Osteoblast (primary cell): Measurements from ENCODE around the gene REC114. TPM values are rescaled to one million over a fixed set of nuclear protein-coding genes. Genes with fewer than 3 reads are reported as not detected.
"Not testable (repeated sequence)": the region's sequence is repeated elsewhere in the genome, so short reads cannot be mapped to it uniquely, and the experiment has no call there.

Experiments
- DNase-seq: peaks from one replicate; pipeline ENCODE4 v3.0.0; 2011; ENCODE audit warnings: low spot score, mixed read lengths; ENCODE audit not compliant: insufficient read length; ENCODE audit errors: missing footprints
- H2AFZ ChIP-seq: 2 replicates; pipeline ENCODE4 v1.6.0; 2011; ENCODE audit warnings: mild to moderate bottlenecking, low read length
- H3K27ac ChIP-seq: 2 replicates; pipeline ENCODE4 v1.5.1; 2011; ENCODE audit warnings: mild to moderate bottlenecking, low read depth, low read length, moderate library complexity
- H3K27me3 ChIP-seq: 2 replicates; pipeline ENCODE4 v1.6.0; 2012; ENCODE audit warnings: mild to moderate bottlenecking, control low read depth, inconsistent platforms, low read length, moderate library complexity; ENCODE audit not compliant: insufficient read depth
- H3K36me3 ChIP-seq: 2 replicates; pipeline ENCODE4 v1.5.1; 2011; ENCODE audit warnings: mild to moderate bottlenecking, low read length, control low read depth, moderate library complexity; ENCODE audit not compliant: insufficient read depth
- H3K4me1 ChIP-seq: 2 replicates; pipeline ENCODE4 v1.5.1; 2011; ENCODE audit warnings: mild to moderate bottlenecking, low read length, control low read depth, moderate library complexity; ENCODE audit not compliant: insufficient read depth
- H3K4me2 ChIP-seq: 2 replicates; pipeline ENCODE4 v1.6.0; 2011; ENCODE audit warnings: mild to moderate bottlenecking, low read length; ENCODE audit not compliant: insufficient read depth
- H3K4me3 ChIP-seq: fragments of 200-600 bp; sonication (generic); 3 replicates; pipeline ENCODE4 v1.5.1; 2012; ENCODE audit warnings: mild to moderate bottlenecking, low read length, inconsistent platforms; ENCODE audit not compliant: insufficient read depth
- H3K79me2 ChIP-seq: 2 replicates; pipeline ENCODE4 v1.6.0; 2012; ENCODE audit warnings: mild to moderate bottlenecking, low read length, control low read depth, inconsistent platforms; ENCODE audit not compliant: insufficient read depth
- H3K9me3 ChIP-seq: 2 replicates; pipeline ENCODE4 v1.5.1; 2011; ENCODE audit warnings: low read depth, low read length, control low read depth
- H4K20me1 ChIP-seq: 2 replicates; pipeline ENCODE4 v1.6.0; 2012; ENCODE audit warnings: mild to moderate bottlenecking, low read length, control low read depth; ENCODE audit not compliant: insufficient read depth
- CTCF ChIP-seq: IDR thresholded peaks from 2 replicates; pipeline ENCODE4 v1.5.1; 2011; ENCODE audit warnings: mild to moderate bottlenecking, low read depth, low read length, moderate library complexity; ENCODE audit errors: extremely low read depth
- total RNA-seq: library from RNA; depleted of rRNA; stranded (reverse); fragments of >200 nt; gene quantifications from 2 replicates; pipeline ENCODE4 v1.2.3, GENCODE V29; 2012

Gene REC114
- total RNA-seq, 1 donor: not detected

- Histone ChIP-seq H3K36me3 (no peaks in the 10 kb centered on the region), H4K20me1 (no peaks in the 10 kb centered on the region), H3K4me2 (no peak overlapping the region), H3K27me3 (peaks cover 3% of the 10 kb centered on the region), H3K9me3 (no peaks in the 10 kb centered on the region), H3K4me3 (no peak overlapping the region), H3K4me1 (no peaks in the 10 kb centered on the region), H3K79me2 (no peaks in the 10 kb centered on the region), H2AFZ (no peak overlapping the region), H3K27ac (no peak overlapping the region)
- TF ChIP-seq CTCF: no peak
- no peak for DNase-seq
Observed at GRCh38 chr15:73414876-73415275, 28.1 kb upstream of the REC114 start.

- DNase-seq: no peak
- Histone ChIP-seq H3K27me3 (peaks cover 6% of the 10 kb centered on the region), H3K9me3 (no peaks in the 10 kb centered on the region)
Observed at GRCh38 chr15:73424506-73424905, 18.5 kb upstream of the REC114 start.

DNA sequence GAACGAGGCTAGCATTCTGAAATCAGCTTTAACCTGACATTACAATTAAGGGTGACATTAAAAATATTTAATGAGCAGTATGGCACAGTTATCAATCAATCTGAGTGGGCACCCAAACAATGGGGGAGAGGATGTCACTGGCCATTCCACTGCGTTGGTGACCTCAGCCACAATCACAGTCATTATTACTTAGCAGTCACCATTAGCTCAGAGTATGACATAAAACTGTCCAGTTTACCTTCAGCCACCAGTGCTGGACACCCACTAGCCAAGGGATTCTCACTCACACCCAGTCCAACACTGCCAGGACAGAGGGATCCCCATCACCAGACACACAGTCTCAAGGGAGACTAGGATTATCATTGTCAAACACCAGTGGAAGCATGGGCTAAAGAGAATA is 17.5 kb upstream of the REC114 start:
- H3K4me3 ChIP-seq: no peak overlapping the region
- no peaks in the 10 kb centered on the region for H3K79me2 ChIP-seq
- H3K9me3 ChIP-seq: no peaks in the 10 kb centered on the region
- H3K4me1 ChIP-seq: no peaks in the 10 kb centered on the region
- no peak overlapping the region for H3K4me2 ChIP-seq
- H3K27ac ChIP-seq: no peak overlapping the region
- peaks cover 4% of the 10 kb centered on the region for H3K27me3 ChIP-seq
- no peaks in the 10 kb centered on the region for H3K36me3 ChIP-seq
- H2AFZ ChIP-seq: no peak overlapping the region
- DNase-seq: no peak
- H4K20me1 ChIP-seq: no peaks in the 10 kb centered on the region
- no peak for TF ChIP-seq CTCF

More at GRCh38 chr15:73424506-73424905, 18.5 kb upstream of the REC114 start:
- H3K36me3 ChIP-seq: no peaks in the 10 kb centered on the region
- H3K4me2 ChIP-seq: no peak overlapping the region
- H2AFZ ChIP-seq: no peak overlapping the region
- H3K4me1 ChIP-seq: no peaks in the 10 kb centered on the region
- no peak overlapping the region for H3K4me3 ChIP-seq
- TF ChIP-seq CTCF: no peak
- H3K79me2 ChIP-seq: no peaks in the 10 kb centered on the region
- H4K20me1 ChIP-seq: no peaks in the 10 kb centered on the region
- no peak overlapping the region for H3K27ac ChIP-seq

- H3K4me1 ChIP-seq: no peaks in the 10 kb centered on the region
- no peak for TF ChIP-seq CTCF
- H3K4me2 ChIP-seq: no peak overlapping the region
- H4K20me1 ChIP-seq: no peaks in the 10 kb centered on the region
- H3K9me3 ChIP-seq: no peaks in the 10 kb centered on the region
- no peaks in the 10 kb centered on the region for H3K36me3 ChIP-seq
- H3K27me3 ChIP-seq: peaks cover 3% of the 10 kb centered on the region
- no peak overlapping the region for H3K4me3 ChIP-seq
- no peak overlapping the region for H2AFZ ChIP-seq
- H3K27ac ChIP-seq: no peak overlapping the region
- H3K79me2 ChIP-seq: no peaks in the 10 kb centered on the region
- no peak for DNase-seq
Observed at GRCh38 chr15:73426323-73426994, 16.5 kb upstream of the REC114 start.

- not testable (repeated sequence) for H3K79me2 ChIP-seq, H3K36me3 ChIP-seq, H2AFZ ChIP-seq, H4K20me1 ChIP-seq, H3K27ac ChIP-seq, DNase-seq, H3K4me2 ChIP-seq, H3K4me1 ChIP-seq, H3K27me3 ChIP-seq, H3K4me3 ChIP-seq, H3K9me3 ChIP-seq
Observed at GRCh38 chr15:73431329-73431728, 11.6 kb upstream of the REC114 start.
